Measurements from ENCODE around the gene TSPAN3.

The TSPAN3 gene

DNA sequence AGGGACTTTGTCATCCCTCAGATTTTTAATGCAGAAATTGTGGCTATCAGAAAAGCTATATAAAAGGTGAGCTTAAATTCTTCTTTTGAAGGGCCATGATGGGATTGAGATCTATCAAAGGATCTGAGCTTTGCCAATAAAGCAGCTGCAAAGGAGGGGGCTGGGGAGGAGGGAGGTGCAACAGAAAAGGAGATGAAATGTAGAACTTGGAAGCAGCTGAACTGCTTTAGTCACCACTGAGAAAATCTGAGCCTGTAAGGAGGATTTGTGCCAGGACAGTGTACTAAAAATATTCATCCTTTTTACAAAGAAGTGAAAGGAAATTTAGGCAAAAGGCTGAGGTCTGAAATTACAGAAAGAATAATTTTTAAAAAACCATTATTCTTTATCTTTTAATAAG is 10.4 kb downstream of the TSPAN3 start:
- TF ChIP-seq, protein P1, sequence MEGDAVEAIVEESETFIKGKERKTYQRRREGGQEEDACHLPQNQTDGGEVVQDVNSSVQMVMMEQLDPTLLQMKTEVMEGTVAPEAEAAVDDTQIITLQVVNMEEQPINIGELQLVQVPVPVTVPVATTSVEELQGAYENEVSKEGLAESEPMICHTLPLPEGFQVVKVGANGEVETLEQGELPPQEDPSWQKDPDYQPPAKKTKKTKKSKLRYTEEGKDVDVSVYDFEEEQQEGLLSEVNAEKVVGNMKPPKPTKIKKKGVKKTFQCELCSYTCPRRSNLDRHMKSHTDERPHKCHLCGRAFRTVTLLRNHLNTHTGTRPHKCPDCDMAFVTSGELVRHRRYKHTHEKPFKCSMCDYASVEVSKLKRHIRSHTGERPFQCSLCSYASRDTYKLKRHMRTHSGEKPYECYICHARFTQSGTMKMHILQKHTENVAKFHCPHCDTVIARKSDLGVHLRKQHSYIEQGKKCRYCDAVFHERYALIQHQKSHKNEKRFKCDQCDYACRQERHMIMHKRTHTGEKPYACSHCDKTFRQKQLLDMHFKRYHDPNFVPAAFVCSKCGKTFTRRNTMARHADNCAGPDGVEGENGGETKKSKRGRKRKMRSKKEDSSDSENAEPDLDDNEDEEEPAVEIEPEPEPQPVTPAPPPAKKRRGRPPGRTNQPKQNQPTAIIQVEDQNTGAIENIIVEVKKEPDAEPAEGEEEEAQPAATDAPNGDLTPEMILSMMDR (IDR thresholded peaks at IDR 0.05), result no peak

DNA sequence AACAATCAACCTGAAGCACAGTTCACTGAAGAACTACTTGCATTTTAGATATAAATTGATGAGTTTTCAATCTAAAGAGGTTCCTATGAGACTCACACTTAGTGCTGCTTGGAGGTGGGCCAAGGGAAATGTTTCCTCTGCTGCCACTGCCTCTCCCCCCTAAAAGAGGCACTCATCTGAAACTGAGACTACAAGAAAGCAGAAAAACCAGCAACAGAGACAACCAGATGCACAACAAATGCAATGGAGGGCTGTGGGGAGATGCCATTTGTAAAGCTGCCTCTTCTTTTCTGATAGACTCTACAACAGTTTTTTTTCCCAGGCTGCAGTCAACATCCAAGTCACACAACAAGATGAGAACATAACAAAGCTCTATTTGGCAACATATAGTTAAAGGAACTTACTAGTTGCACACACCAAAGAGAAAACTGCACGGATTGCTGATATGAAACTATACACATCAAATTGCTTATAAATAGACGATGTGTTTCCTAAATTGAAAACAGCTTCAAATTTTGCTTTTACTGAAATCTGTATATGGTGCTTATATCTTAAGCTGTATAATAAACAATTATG is 11.0 kb downstream of the TSPAN3 start:
- TF ChIP-seq, protein P1 (IDR thresholded peaks at IDR 0.05), result no peak

DNA sequence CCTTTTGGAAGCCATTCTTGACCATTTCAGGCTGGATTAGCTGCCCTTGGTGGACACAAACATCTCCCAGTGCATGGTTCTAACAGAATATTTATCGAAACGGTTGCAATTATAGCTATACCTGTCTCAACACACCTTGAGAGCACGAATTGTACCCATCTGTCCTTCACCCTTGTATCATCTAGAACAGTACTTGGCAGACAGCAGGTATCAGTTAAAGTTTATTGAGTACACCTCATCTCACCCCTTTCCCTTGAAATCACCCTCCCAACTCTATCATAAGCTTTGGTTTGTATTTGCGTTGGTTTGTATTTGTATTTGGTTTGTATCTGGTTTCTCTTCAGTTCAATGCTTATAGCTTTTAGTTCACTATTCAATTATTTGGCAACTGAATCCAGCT is 12.4 kb downstream of the TSPAN3 start:
- TF ChIP-seq, protein P1 (IDR thresholded peaks at IDR 0.05), result no peak

DNA sequence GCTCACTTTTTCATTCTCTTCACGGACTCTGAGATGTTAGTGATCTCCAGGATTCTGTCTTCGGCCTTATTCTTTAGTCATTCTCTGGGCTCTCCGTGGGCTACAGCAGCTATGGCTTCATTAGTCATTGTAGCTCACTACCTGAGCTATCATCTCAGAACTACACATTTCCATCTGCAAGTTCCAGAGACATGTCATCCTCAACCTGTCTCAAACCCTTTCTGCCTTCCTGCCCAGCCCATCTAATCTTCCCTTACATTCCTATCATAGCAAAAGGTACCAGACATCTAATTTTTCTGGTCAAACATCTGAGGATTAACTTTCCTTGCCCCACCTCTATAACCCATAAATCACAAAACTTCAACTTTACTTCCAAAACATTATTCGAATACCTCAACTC is 13.2 kb downstream of the TSPAN3 start:
- TF ChIP-seq, protein P1 (IDR thresholded peaks at IDR 0.05), result no peak

DNA sequence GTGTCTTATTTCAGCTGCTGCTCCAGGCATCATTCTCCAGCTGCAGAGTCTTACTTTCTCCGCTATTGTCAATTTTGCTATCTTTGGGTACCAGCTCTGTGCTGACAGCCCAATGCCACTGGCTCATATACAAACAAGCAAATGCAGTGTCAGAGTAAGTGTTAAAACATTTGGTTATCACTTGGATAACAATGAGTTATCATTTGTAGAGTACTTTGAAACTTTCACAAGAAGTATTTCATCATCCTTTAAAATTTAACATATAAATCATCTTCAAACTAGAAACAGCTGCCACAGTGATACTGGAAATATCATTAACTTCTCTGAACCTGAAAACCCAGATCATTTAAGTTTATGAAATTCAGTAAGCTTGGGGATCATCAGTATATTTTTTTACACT is 13.8 kb downstream of the TSPAN3 start:
- TF ChIP-seq, protein P1 (IDR thresholded peaks at IDR 0.05), result no peak

DNA sequence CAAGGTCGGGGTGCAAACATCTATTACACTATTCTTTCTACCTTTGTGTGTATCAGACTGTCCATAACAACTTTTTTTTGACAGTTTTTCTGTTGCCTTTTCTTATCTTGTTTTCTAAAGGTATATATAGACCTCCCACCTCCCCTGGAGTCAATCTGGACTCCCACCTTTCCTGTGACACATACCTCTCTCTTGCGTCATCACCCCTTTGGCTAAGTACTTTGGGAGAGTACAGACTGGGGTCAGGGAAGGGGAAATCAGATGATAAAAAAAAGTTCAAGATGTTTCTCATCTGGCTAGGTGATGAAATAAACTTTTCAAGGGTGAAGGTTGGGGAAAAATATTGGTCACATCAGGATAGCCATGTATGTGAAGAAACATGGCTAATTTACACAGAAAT is 17.2 kb downstream of the TSPAN3 start:
- TF ChIP-seq, protein P1 (IDR thresholded peaks at IDR 0.05), result no peak

DNA sequence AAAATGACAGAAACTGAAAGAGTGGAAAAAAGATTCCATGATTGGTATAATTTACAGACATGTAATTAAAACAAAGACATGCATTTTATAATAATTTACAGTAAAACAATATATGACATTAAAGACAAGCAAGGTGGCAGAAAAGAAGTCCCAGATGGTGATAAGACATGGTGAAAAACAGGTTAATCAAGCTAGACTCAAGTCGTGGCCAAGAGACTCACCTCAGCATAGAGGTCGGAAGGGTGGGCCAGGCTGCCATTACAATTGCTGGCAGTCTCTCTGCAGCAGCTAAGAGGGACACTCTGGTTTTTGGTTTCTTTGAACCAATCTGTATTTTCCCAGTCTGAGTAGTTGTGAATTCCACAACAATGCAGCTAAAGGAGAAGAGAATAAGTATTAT is 18.4 kb downstream of the TSPAN3 start:
- TF ChIP-seq, protein P1 (IDR thresholded peaks at IDR 0.05), result no peak
